GM10266 (cell line): ENCODE measurements around the gene ANAPC13.

ENCODE experiments used
- DNase-seq: peaks from one replicate; pipeline ENCODE4 v3.0.0; 2012; ENCODE audit errors: extremely low spot score
- CTCF ChIP-seq: IDR thresholded peaks from 2 replicates; pipeline ENCODE4 v1.5.1; 2012; ENCODE audit warnings: mild to moderate bottlenecking, low read depth; ENCODE audit not compliant: control insufficient read depth, insufficient read depth; ENCODE audit errors: missing control alignments

Gene ANAPC13

GRCh38 chr3:134503266-134503665, 17.5 kb upstream of the ANAPC13 start:
- TF ChIP-seq CTCF, result no peak
- no peak for DNase-seq

GRCh38 chr3:134496471-134497071, 10.8 kb upstream of the ANAPC13 start:
- no peak for TF ChIP-seq CTCF
- no peak for DNase-seq

GRCh38 chr3:134495980-134496379, 10.2 kb upstream of the ANAPC13 start:
- TF ChIP-seq CTCF, result no peak
- DNase-seq, result no peak

GRCh38 chr3:134494495-134494894, 8.7 kb upstream of the ANAPC13 start:
- no peak for DNase-seq
- TF ChIP-seq CTCF, result no peak

GRCh38 chr3:134487406-134487805, 1.6 kb upstream of the ANAPC13 start:
- peak; percentile 60 for DNase-seq
- TF ChIP-seq CTCF, result no peak

GRCh38 chr3:134486577-134487041, 824 bp upstream of the ANAPC13 start:
- TF ChIP-seq CTCF, result no peak
- DNase-seq, result peak; percentile 19

GRCh38 chr3:134485075-134485717, 589 bp downstream of the ANAPC13 start:
- TF ChIP-seq CTCF, result no peak
- DNase-seq, result peak; percentile 25
